ENCODE results near the gene ARL5A. TPM values are rescaled to one million over a fixed set of nuclear protein-coding genes. Genes with fewer than 3 reads are reported as not detected.

Gene ARL5A
- total and polyA plus RNA-seq, 9 of the 15 experiments (the other 6 are each of a cell fraction or from before 2014, with no cell fraction given) = 16.3 to 117 (median 88.4) TPM

GRCh38 chr2:151799886-151800292 lies 28.3 kb downstream of the ARL5A start (continued):
- TF ChIP-seq AFF4 (CRISPR knock-in tag; IDR thresholded peaks at IDR 0.05) (no peak), SPI1 (IDR thresholded peaks at IDR 0.05; ENCODE audit: borderline replicate concordance, low read depth, low read length) (no peak), ATF3 (IDR thresholded peaks at IDR 0.05) (peak; percentile 85), ATF3 (CRISPR knock-in tag; conservative IDR thresholded peaks at IDR 0.05) (no peak), CCNT2 (IDR thresholded peaks at IDR 0.05; ENCODE audit: borderline replicate concordance, extremely low read depth, insufficient read length, low read depth, low read length) (peak; percentile 73), ADNP (tag; IDR thresholded peaks at IDR 0.05) (peak; percentile 81), KAT8 (IDR thresholded peaks at IDR 0.05; ENCODE audit: low read depth) (no peak), ZNF785 (CRISPR knock-in tag; IDR thresholded peaks at IDR 0.05) (no peak), ZNF76 (CRISPR knock-in tag; IDR thresholded peaks at IDR 0.05; ENCODE audit: borderline replicate concordance) (no peak), CXXC5 (CRISPR knock-in tag; IDR thresholded peaks at IDR 0.05) (peak; percentile 84), CC2D1A (IDR thresholded peaks at IDR 0.05) (peak; percentile 76; the same call in 1 of the 2 replicates), ZNF589 (CRISPR knock-in tag; IDR thresholded peaks at IDR 0.05; ENCODE audit: low read depth) (peak; percentile 78), MYBL2 (IDR thresholded peaks at IDR 0.05; ENCODE audit: low read depth) (peak; percentile 40; the same call in 1 of the 2 replicates), MYBL2 (CRISPR knock-in tag; IDR thresholded peaks at IDR 0.05; ENCODE audit: borderline replicate concordance) (no peak), MBD2 (IDR thresholded peaks at IDR 0.05; ENCODE audit: borderline replicate concordance, low read depth) (peak; percentile 44; the same call in 1 of the 2 replicates), SMAD4 (CRISPR knock-in tag; conservative IDR thresholded peaks at IDR 0.05) (peak; percentile 84)
- TF ChIP-seq, protein P1, sequence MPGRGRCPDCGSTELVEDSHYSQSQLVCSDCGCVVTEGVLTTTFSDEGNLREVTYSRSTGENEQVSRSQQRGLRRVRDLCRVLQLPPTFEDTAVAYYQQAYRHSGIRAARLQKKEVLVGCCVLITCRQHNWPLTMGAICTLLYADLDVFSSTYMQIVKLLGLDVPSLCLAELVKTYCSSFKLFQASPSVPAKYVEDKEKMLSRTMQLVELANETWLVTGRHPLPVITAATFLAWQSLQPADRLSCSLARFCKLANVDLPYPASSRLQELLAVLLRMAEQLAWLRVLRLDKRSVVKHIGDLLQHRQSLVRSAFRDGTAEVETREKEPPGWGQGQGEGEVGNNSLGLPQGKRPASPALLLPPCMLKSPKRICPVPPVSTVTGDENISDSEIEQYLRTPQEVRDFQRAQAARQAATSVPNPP (IDR thresholded peaks at IDR 0.05; ENCODE audit: borderline replicate concordance, insufficient read depth, insufficient read length) = no peak
- TF ChIP-seq, protein P2, sequence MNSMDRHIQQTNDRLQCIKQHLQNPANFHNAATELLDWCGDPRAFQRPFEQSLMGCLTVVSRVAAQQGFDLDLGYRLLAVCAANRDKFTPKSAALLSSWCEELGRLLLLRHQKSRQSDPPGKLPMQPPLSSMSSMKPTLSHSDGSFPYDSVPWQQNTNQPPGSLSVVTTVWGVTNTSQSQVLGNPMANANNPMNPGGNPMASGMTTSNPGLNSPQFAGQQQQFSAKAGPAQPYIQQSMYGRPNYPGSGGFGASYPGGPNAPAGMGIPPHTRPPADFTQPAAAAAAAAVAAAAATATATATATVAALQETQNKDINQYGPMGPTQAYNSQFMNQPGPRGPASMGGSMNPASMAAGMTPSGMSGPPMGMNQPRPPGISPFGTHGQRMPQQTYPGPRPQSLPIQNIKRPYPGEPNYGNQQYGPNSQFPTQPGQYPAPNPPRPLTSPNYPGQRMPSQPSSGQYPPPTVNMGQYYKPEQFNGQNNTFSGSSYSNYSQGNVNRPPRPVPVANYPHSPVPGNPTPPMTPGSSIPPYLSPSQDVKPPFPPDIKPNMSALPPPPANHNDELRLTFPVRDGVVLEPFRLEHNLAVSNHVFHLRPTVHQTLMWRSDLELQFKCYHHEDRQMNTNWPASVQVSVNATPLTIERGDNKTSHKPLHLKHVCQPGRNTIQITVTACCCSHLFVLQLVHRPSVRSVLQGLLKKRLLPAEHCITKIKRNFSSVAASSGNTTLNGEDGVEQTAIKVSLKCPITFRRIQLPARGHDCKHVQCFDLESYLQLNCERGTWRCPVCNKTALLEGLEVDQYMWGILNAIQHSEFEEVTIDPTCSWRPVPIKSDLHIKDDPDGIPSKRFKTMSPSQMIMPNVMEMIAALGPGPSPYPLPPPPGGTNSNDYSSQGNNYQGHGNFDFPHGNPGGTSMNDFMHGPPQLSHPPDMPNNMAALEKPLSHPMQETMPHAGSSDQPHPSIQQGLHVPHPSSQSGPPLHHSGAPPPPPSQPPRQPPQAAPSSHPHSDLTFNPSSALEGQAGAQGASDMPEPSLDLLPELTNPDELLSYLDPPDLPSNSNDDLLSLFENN (IDR thresholded peaks at IDR 0.05; ENCODE audit: low read depth in 2 of 2, low read length in 2 of 2) = peak in 1 of 2 experiments; percentile 87; a peak in 2 of 4 replicates

Data from K562 (cell line).